HepG2 (cell line): Measurements from ENCODE around the gene SNN. TPM values are rescaled to one million over a fixed set of nuclear protein-coding genes. Genes with fewer than 3 reads are reported as not detected.

ENCODE experiments used
- ATAC-seq: fragments of 200-7000 bp; cut with Tn5 transposase; 3 replicates; pipeline ENCODE4 v1.9.1; 2020; ENCODE audit warnings: mild to moderate bottlenecking, moderate library complexity
- BruUV-seq: library from RNA; stranded (reverse); fragments of 400-500 nt; replicated peaks from 2 replicates; lab custom pipeline; 2021; lab: Mats Ljungman, UMichigan
- CTCF ChIA-PET: fragments of 300-600 bp; formaldehyde crosslinking; extraction: SDS; loops from one replicate; lab custom pipeline; 2021; ENCODE audit warnings: low total read pairs, inconsistent platforms, low intra/inter-chr PET ratio; lab: Yijun Ruan, JAX
- POLR2A ChIA-PET: fragments of 350-600 bp; sonication (Branson Sonifier 250); formaldehyde crosslinking; loops from one replicate; lab custom pipeline; 2020; ENCODE audit warnings: antibody characterized with exemption, inconsistent platforms; lab: Yijun Ruan, JAX
- DNase-seq: peaks from one replicate; pipeline ENCODE4 v3.0.0-alpha.2; 2015; ENCODE audit warnings: low spot score
- FAIRE-seq: peaks from 3 replicates; lab custom pipeline; 2011; peaks lifted over from hg19 to GRCh38; lab: Jason Lieb, UNC
- H2AFZ ChIP-seq: one replicate; pipeline ENCODE4 v1.6.1; 2011; ENCODE audit warnings: low read length, inconsistent platforms
- H3K27ac ChIP-seq: fragments of 300-600 bp; 3 replicates; pipeline ENCODE4 v1.8.0; 2011; ENCODE audit warnings: mixed run types, mild to moderate bottlenecking, mixed read lengths, low read length, inconsistent platforms; ENCODE audit not compliant: insufficient read depth; ENCODE audit errors: extremely low read length
- H3K27me3 ChIP-seq, 2 experiments: fragments of 200-600 bp in 1 of 2; 2 replicates in 1 of 2; 3 replicates in 1 of 2; pipeline versions ENCODE4 v1.6.0 to v1.8.0; 2011; ENCODE audit warnings: low read length in 2 of 2, mild to moderate bottlenecking in 2 of 2, moderate library complexity in 2 of 2, inconsistent platforms in 1 of 2; ENCODE audit not compliant: insufficient read depth in 2 of 2, control insufficient read depth in 1 of 2
- H3K36me3 ChIP-seq, 2 experiments: fragments of 200-600 bp in 1 of 2; replicated peaks in 1 of 2; 2 replicates in 1 of 2; 3 replicates in 1 of 2; pipeline versions ENCODE4 v1.5.1 to v1.8.0; 2011; ENCODE audit warnings: low read length in 2 of 2, inconsistent platforms in 1 of 2; ENCODE audit not compliant: insufficient read depth in 2 of 2, control insufficient read depth in 1 of 2
- H3K4me1 ChIP-seq: 2 replicates; pipeline ENCODE4 v1.5.1; 2012; ENCODE audit warnings: low read length, inconsistent platforms; ENCODE audit not compliant: insufficient read depth
- H3K4me2 ChIP-seq: 2 replicates; pipeline ENCODE4 v1.6.0; 2011; ENCODE audit warnings: low read depth, low read length, inconsistent platforms
- H3K4me3 ChIP-seq, 3 experiments: fragments of 200-600 bp in 1 of 3; sonication (generic), shearing (Covaris generic) in 1 of 3; replicated peaks in 1 of 3; 2 replicates each; pipeline ENCODE4 v1.5.1; 2011 to 2016; ENCODE audit warnings: low read length in 3 of 3, inconsistent platforms in 2 of 3, low read depth in 2 of 3, mild to moderate bottlenecking in 2 of 3, control low read depth in 1 of 3, mixed read lengths in 1 of 3; ENCODE audit not compliant: insufficient read depth in 1 of 3
- H3K79me2 ChIP-seq: one replicate; pipeline ENCODE4 v1.6.1; 2011; ENCODE audit warnings: low read length, inconsistent platforms; ENCODE audit not compliant: insufficient read depth
- H3K9ac ChIP-seq: 2 replicates; pipeline ENCODE4 v1.6.0; 2011; ENCODE audit warnings: mild to moderate bottlenecking, low read depth, low read length, inconsistent platforms; ENCODE audit not compliant: insufficient read depth
- H3K9me3 ChIP-seq: 2 replicates; pipeline ENCODE4 v1.5.1; 2012; ENCODE audit warnings: mild to moderate bottlenecking, low read length
- H4K20me1 ChIP-seq: 2 replicates; pipeline ENCODE4 v1.6.0; 2011; ENCODE audit warnings: inconsistent platforms, mild to moderate bottlenecking, low read length, moderate library complexity; ENCODE audit not compliant: insufficient read depth
- GPN1 ChIP-seq: sonication (generic); formaldehyde crosslinking; IDR thresholded peaks from 2 replicates; pipeline ENCODE4 v1.5.1; 2020; ENCODE audit warnings: missing genetic modification reagents, borderline replicate concordance
- NFKB2 ChIP-seq: sonication (generic); formaldehyde crosslinking; IDR thresholded peaks from 2 replicates; pipeline ENCODE4 v1.4.0; 2020; ENCODE audit warnings: missing genetic modification reagents, borderline replicate concordance
- SALL1 ChIP-seq: sonication (generic); formaldehyde crosslinking; IDR thresholded peaks from 2 replicates; pipeline ENCODE4 v1.8.0; 2022; ENCODE audit warnings: mild to moderate bottlenecking, missing genetic modification reagents
- ZC3H13 ChIP-seq: sonication (generic); formaldehyde crosslinking; IDR thresholded peaks from 2 replicates; pipeline ENCODE4 v1.8.1; 2023; ENCODE audit warnings: mild to moderate bottlenecking, missing genetic modification reagents, moderate library complexity
- ZNF563 ChIP-seq: sonication (generic); formaldehyde crosslinking; IDR thresholded peaks from 2 replicates; pipeline ENCODE4 v1.8.0; 2022; ENCODE audit warnings: mild to moderate bottlenecking, moderate library complexity, missing genetic modification reagents
- ZNF773 ChIP-seq: sonication (generic); formaldehyde crosslinking; IDR thresholded peaks from 2 replicates; pipeline ENCODE4 v1.4.0; 2020; ENCODE audit warnings: missing genetic modification reagents, borderline replicate concordance
- WGBS: methylation state at CpG from one replicate; pipeline ENCODE4 v1.1.6; 2017; ENCODE audit warnings: low lambda C conversion rate; 5-methylcytosine and 5-hydroxymethylcytosine counted together
- in situ Hi-C: cut with HindIII; loops from 2 replicates; pipeline ENCODE4 v1.10.0; 2017; ENCODE audit warnings: low pct_unique_long_range_greater_than_20kb; ENCODE audit not compliant: extremely low pct_ligation_motif_present
- intact Hi-C: fragments of 100-400 bp; cut with micrococcal nuclease; formaldehyde crosslinking; loops from one replicate; pipeline ENCODE4 v1.10.0; 2022; ENCODE audit not compliant: unreplicated experiment
- polyA plus RNA-seq, 8 experiments: library from polyadenylated mRNA; depleted of rRNA in 3 of 8; stranded (reverse) in 7 of 8; unstranded in 1 of 8; fragments of >200 nt; fragmentation: Illumina TruSeq in 4 of 8; extraction: Trizol in 4 of 8; gene quantifications; 2 replicates each; pipeline versions ENCODE4 v1.2.1 to v1.2.3, GENCODE V29; 2011 to 2016; ENCODE audit warnings: low read depth in 4 of 8, missing spikeins in 1 of 8, mixed read lengths in 1 of 8; ENCODE audit not compliant: insufficient read depth in 1 of 8
- total RNA-seq, 5 experiments: library from RNA; depleted of rRNA; stranded (reverse); fragments of >200 nt; fragmentation: Illumina TruSeq; extraction: Trizol; gene quantifications; 2 replicates each; pipeline ENCODE4 v1.2.3, GENCODE V29; 2016; ENCODE audit warnings: low read depth in 1 of 5
- TF ChIP-seq, protein P1 (sequence below): sonication (generic); formaldehyde crosslinking; IDR thresholded peaks from 2 replicates; pipeline ENCODE4 v1.4.0; 2020; ENCODE audit warnings: missing genetic modification reagents
- TF ChIP-seq, protein P2 (sequence below): IDR thresholded peaks from 2 replicates; pipeline ENCODE4 v1.6.1; 2016; ENCODE audit warnings: missing biosample characterization, missing genetic modification reagents, low read depth

Gene SNN
- total and polyA plus RNA-seq, 2 of the 13 experiments (the other 11 are each of a cell fraction or from before 2014, with no cell fraction given): 5.2 to 8.4 TPM

DNA sequence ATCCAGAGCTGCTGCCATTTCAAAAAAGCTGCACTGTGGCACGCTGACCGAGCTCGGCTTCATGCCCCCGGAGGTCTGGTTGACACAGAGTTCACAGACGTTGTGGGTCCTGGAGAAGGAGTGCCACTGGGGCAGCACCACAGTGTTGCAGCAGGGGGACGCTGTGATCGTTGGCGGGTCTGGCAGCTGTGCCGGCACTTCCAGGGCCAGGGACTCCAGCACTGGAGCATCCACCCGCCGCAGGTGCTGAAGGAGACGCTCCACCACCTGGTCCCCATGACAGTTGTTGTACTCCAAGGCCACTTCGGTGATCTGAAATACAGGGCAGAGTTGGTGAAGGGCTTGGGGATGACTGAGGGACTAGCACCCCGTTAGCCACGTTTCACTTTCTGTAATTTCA lies 23.5 kb downstream of the SNN start (continued):
- TF ChIP-seq NFKB2: no peak
- TF ChIP-seq, protein P1, sequence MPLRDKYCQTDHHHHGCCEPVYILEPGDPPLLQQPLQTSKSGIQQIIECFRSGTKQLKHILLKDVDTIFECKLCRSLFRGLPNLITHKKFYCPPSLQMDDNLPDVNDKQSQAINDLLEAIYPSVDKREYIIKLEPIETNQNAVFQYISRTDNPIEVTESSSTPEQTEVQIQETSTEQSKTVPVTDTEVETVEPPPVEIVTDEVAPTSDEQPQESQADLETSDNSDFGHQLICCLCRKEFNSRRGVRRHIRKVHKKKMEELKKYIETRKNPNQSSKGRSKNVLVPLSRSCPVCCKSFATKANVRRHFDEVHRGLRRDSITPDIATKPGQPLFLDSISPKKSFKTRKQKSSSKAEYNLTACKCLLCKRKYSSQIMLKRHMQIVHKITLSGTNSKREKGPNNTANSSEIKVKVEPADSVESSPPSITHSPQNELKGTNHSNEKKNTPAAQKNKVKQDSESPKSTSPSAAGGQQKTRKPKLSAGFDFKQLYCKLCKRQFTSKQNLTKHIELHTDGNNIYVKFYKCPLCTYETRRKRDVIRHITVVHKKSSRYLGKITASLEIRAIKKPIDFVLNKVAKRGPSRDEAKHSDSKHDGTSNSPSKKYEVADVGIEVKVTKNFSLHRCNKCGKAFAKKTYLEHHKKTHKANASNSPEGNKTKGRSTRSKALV: no peak

DNA sequence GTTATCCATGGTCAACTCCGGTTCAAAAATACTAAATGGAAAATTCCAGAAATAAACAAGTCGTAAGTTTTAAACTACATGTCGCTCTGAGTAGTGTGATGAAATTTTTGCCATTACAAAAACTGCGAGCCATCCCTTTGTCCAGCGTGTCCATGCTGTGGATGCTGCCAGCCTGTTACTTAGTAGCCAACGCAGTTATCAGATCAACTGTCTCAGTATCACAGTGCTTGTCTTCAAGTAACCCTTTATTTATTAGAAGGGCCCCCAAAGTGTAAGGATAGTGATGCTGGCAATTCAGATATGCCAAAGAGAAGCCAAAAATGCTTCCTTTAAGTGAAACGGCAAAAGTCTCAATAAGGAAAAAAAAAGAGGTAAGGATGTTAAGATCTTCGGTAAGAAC lies 23.9 kb downstream of the SNN start:
- no peaks in the 10 kb centered on the region for H3K9me3 ChIP-seq
- peaks cover 60 to 88% of the 10 kb centered on the region in 2 experiments for H3K36me3 ChIP-seq
- DNase-seq (no peak), FAIRE-seq (no peak), ATAC-seq (no peak)
- 95% methylated on average over 8 of the region's 8 CpGs for WGBS
- no peaks in the 10 kb centered on the region for H3K79me2 ChIP-seq
- ChIA-PET CTCF (no interaction called here), POLR2A (no interaction called here)
- no peak overlapping the region for H3K27ac ChIP-seq
- H2AFZ ChIP-seq: no peak overlapping the region
- BruUV-seq: no TSS peak
- H3K4me1 ChIP-seq: peaks cover 15% of the 10 kb centered on the region
- no peak overlapping the region for H3K9ac ChIP-seq
- intact Hi-C loops: no loop called here
- in situ Hi-C loops: no loop called here
- no peak overlapping the region for H3K4me2 ChIP-seq
- TF ChIP-seq ZNF773 (CRISPR knock-in tag) (no peak), SALL1 (no peak), ZC3H13 (CRISPR knock-in tag) (no peak), ZNF563 (CRISPR knock-in tag) (no peak), GPN1 (CRISPR knock-in tag) (no peak)
- TF ChIP-seq, protein P2, sequence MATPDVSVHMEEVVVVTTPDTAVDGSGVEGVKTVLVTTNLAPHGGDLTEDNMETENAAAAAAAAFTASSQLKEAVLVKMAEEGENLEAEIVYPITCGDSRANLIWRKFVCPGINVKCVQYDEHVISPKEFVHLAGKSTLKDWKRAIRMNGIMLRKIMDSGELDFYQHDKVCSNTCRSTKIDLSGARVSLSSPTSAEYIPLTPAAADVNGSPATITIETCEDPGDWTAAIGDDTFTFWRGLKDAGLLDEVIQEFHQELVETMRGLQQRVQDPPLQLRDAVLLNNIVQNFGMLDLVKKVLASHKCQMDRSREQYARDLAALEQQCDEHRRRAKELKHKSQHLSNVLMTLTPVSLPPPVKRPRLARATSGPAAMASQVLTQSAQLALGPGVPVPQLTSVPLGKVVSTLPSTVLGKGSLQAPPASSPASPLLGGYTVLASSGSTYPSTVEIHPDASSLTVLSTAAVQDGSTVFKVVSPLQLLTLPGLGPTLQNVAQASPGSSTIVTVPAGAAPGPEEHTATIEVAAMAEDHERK (CRISPR knock-in tag): no peak
- H3K4me3 ChIP-seq: no peak overlapping the region
- H3K27me3 ChIP-seq: no peaks in the 10 kb centered on the region
- 0 out of 2 replicates have a peak, but pooled peaks cover 9% of the 10 kb centered on the region for H4K20me1 ChIP-seq
